Measurements from ENCODE around the gene COX7A2L.
A peak's percentile ranks its signal among the peaks of the same experiment; 100 is the strongest.
"Not testable (repeated sequence)": the region's sequence is repeated elsewhere in the genome, so short reads cannot be mapped to it uniquely, and the experiment has no call there.

The COX7A2L gene, protein sequence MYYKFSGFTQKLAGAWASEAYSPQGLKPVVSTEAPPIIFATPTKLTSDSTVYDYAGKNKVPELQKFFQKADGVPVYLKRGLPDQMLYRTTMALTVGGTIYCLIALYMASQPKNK

DNA sequence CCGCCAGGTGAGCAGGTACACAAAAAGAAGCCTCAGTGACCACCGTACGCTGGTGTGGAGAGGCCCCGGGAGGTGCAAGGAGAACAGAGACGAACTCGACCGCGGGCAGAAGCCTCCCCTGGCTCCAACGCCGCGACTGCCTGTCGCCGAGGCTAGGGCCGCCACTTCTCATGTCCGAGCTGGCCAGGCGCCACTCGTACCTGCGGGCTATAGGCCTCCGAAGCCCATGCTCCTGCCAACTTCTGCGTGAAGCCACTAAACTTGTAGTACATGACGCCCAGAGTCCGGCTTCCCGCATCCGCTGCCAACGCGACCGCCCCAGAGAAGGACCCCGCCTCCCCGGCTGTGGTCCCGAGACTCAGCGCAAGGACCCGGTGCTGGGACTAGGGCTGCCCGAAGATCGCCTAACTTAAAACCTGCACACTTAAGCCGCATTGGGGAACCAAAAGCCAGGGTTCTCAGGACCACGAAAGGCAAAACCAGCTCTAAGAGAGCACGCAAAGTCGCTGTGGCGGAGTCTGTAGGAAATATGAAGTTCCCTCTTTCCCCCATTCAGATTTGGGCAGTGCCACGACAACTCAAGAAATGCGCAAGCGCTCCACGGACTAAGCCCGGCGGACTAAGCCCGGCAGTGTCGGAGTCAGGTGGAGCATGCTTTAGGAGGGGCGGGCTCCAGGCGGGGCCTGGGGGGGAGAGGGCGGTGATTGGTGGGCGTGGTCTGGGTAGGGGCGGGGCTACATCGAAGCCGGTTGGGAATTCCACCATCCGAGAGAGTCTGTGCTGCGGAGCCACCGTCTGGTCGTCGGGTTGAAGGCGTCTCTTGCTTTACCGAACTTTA, at the start of gene COX7A2L:
Gene COX7A2L, minus strand, starts transcription at position 328 of the 838 bp plus-strand sequence. Its CDS starts 56 bp downstream, at position 272.
- peak; percentile 94 for DNase-seq (ENCODE audit: low read depth in 2 of 2)

DNA sequence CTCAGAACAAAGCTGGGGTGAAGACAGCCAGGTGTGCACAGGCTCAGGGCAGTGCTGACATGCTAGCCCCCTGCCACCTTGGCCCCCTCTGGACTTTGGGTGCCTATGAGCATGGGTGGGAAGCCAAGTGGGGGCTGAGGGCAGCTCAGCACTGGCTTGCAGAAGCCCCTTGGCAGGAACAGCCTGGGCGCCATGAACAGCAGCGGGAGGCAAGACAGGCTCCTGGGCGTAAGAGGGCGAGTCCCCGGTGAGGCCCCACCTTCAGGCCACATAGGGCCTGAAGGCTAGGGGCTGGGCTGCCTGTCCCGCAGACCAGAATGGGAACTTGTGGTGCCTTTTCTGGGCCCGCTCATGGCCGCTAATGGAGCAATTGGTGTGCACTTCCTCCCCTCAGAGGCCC, 47.0 kb upstream of the COX7A2L start:
- no peak for DNase-seq (ENCODE audit: low read depth in 2 of 2)

DNA sequence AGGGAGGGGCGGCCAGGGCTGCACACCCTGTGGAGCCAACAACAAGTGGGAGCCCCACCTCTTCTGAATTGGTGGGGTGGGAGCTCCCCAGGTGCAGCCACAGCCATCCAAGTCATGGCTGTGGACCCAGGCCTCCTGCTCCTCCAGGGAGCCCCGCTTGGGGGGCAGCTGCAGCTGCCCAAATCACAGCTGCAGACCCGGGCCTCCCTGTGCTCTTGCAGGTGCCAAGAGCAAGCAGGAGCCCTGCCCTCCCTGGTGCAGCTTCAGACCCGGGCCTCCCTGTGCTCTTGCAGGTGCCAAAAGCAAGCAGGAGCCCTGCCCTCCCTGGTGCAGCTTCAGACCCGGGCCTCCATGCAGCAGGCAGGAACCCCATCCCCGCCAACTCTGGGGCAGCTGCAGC, 46.5 kb upstream of the COX7A2L start:
- DNase-seq (ENCODE audit: low read depth in 2 of 2), result no peak

DNA sequence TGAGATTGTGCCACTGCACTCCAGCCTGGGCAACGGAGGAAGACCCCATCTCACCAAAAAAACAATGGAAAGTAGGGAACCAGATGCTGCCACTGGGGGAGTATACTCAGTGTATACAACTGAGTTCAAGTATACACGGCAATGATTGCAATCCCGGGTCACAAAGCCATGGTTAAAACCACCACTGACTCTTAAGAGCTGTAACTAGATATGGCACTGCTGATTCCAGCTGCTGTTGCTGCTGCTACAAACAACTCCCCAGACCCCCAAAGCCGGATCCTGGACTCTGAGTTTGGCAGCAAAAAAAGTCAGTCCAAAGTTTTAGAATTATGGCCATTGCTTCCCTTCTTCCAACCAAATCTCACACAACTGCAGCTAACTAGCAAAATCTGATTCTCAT, 43.7 kb upstream of the COX7A2L start:
- no peak for DNase-seq (ENCODE audit: low read depth in 2 of 2)

DNA sequence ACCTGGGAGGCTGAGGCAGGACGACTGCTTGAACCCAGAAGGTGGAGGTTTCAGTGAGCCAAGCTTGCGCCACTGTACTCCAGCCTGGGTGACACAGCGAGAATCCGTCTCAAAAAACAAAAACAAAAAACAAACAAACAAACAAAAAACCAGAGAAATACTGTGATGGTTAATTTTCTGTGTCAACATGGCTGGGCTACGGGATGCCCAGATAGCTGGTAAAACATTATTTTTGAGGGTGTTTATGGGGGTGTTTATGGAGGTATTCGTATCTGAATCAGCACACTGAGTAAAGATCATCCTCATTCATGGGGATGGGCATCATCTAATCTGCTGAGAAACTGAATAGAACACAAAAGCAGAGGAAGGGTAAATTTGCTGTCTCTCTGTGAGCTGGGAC, 40.8 kb upstream of the COX7A2L start:
- no peak for DNase-seq (ENCODE audit: low read depth in 2 of 2)

DNA sequence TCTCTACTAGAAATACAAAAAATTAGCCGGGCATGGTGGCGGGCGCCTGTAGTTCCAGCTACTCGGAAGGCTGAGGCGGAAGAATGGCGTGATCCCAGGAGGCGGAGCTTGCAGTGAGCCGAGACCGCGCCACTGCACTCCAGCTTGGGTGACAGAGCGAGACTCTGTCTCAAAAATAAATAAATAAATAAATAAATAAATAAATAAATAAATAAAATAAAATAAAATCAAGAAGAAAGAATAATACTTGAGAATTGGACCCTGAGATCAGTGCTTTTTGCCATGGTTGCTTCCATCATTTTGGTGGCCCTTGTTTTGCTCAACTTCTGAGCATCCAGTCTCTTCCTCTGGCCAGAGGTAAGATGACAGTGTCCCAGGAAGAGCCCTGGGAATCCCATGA, 37.0 kb upstream of the COX7A2L start:
- not testable (repeated sequence) for DNase-seq (ENCODE audit: low read depth in 2 of 2)

DNA sequence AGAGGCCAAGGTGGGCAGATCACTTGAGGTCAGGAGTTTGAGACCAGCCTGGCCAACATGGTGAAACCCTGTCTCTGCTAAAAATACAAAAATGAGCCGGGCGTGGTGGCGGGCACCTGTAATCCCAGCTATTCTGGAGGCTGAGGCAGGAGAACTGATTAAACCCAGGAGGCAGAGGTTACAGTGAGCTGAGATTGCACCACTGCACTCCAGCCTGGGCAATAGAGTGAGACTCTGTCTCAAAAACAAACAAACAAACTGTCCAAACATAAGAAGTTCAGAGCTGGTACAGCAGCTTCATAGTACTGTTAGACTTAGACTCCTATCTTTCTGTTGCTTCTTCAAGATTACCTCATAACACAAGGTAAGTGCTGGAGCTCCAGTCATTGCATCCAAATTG, 32.3 kb upstream of the COX7A2L start:
- not testable (repeated sequence) for DNase-seq (ENCODE audit: low read depth in 2 of 2)

DNA sequence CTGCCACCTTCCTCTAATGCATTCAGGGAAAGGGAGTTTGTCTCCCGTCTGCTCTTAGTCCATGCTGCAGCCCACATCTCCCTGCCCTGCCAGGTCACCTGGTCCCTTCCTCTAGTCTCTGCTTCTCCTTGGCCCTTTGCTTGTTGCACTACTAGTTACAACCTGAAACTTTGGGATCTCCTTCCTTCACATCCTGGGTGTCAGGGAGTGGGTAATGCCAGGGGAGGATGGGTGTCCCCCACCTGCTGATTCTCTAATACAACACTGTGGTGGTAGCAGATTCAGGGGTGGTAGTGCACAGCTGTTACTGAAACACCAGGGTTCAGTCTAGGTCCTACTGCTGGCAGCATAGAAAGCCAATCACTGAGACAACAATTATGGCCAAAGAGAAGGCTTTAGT, 31.2 kb upstream of the COX7A2L start:
- no peak for DNase-seq (ENCODE audit: low read depth in 2 of 2)

DNA sequence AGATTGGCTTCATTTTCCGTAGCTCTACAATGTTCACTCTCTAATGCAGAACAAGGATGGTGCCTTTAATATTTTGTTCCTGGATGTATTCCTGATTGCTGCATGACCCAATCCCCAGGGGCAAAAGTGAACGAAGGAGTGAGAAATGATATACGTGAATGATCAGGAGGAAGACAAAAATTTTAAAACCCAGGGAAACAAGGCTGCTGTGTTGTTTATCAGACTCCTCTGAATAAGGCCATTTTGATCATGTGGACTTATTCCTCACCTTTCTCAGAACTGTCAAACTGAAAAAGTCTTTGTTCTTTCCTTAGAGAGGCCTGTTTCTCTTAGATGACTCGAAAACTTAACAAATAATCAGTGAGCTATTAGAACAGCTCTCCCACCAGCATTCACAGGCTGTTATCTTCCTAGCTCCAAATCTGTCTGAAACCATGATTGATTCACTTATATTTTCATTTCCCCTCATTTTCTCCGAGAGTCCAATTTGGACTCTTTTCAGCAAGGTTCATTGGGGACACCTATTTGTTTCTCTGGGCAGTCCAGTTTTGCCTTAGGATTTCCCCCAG, 29.5 kb upstream of the COX7A2L start:
- no peak for DNase-seq (ENCODE audit: low read depth in 2 of 2)

DNA sequence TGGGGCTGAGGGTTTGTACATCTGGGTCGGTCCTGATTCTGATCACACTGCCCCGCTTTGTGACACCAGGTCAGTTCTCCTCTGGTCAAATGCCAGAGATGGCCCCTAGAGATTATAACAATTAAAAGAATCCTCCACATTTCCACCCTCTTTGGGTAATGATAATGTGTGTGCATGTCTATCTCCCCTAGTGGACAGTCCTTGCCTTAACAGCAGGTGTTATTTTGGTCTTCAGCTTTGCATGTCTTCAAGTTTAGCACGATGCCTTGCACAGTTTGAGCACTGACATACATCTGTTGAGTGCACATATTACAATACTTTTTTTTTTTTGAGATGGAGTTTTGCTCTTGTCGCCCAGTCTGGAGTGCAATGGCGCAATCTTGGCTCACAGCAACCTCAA, 25.7 kb upstream of the COX7A2L start:
- DNase-seq (ENCODE audit: low read depth in 2 of 2), result no peak

DNA sequence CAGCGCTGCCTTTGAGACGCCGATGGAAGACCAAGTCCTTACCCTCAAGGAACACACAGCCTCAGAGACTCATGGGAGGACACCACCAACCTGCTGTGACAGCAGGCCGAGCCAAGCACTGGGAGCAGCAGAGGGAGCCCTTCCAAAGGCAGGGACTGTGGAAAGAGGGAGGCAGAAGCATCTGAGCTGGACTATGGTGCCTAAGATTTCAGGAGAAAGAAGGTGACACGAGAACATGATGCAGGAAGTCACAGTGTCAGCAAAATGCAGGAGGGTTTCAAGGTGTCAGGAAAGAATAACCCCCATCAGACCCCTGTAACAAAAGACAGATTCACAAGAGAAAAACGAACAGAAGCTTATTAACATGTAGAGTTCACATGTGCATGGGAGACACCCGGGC, 24.2 kb upstream of the COX7A2L start:
- DNase-seq (ENCODE audit: low read depth in 2 of 2), result no peak

DNA sequence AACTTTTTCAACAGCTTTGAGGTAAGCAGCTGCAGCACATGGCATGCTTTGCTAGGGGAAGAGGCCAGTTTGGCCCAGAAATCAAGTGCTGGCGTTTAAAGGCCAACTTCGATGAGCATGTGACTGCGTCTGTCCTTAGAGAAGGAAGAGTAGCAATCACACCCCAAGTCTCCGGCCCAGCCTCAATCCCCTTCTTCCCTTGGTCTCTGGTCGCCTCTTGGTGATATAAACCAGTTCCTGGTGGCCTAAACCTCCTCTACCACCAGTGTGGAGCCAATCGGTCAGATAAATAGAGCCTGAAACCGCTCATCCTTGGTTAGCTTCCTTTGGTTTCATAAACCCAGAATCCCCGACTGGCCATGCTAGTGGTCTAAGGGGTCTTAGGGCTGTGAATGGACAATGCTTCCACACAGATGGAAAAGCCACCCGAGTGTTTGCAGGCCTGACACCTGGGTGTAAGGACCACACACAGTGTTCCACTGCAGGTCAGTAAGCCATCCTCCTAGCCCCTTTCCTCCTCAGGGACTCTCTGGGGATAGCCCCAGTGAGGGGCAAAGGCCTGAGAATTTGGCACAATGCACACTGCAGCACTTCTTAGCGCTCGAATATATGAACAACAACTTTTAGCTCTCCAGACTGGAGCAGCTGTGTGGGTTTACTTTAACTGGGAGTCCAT, 23.0 kb upstream of the COX7A2L start:
- DNase-seq (ENCODE audit: low read depth in 2 of 2), result no peak

DNA sequence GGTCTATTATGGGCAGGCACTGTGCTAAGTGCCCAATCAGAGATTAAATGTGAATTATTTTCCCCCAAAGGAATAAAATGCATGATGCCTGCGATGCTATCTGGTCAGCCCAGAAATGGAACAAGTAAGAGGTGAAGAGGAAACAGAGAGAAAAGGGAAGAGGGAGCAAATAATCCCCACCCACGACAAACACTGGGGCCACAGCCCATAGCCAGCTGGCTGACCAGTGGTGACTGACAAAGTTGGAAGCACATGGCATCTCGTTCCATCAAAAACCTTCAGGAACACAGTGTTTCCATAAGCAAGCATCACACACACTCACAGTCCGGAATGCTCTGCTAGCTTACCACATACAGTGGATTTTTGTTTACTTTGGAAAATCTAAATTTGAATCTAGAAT, 21.1 kb upstream of the COX7A2L start:
- no peak for DNase-seq (ENCODE audit: low read depth in 2 of 2)

DNA sequence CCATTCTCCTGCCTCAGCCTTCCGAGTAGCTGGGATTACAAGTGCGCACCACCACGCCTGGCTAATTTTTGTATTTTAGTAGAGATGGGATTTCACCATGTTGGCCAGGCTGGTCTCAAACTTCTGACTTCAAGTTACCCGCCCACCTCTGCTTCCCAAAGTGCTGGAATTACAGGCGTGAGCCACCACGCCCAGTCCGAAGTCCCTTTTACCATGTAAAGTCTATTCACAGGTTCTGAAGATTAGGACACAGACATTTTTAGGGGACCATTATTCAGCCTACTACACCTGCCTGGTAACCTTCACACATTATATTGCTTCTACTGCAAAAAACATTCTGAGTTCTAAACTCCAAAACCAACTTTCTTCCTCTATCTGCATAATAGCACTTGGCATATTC, 19.0 kb upstream of the COX7A2L start:
- not testable (repeated sequence) for DNase-seq (ENCODE audit: low read depth in 2 of 2)

DNA sequence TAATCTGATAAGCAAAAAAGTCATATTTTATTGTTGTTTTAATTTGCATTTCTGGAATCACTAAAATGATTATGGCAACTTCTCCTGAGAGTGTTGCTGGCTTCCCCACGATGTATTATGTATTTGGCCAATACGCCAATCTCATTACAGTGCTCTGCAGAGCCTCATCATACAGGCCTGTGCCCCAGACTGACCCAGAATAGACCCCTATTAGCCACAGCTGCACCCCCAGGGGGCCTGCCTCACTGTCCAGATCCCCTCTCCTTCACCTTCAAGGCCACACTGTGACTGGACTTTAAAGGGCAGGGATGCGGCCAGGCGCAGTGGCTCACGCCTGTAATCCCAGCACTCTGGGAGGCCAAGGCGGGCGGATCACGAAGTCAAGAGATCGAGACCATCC, 17.4 kb upstream of the COX7A2L start:
- DNase-seq (ENCODE audit: low read depth in 2 of 2), result no peak

DNA sequence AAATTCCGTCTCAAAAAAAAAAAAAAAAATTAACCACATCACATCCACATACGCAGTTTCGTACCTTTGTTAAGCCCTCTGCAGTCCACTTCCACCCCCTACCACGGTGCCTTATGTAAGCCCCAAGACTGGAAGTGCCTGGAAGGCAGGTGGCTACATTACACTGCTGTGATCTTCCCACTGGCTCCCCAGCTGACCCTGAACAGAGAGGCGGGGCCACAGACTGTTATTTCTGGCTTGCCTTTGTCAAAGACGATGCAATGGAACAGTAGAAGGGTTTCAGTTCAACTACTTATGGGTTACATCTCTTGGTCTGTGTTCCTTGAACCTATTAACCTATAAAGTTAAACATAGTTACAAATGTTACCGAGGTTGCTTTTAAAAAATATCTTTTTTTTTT, 15.7 kb upstream of the COX7A2L start:
- no peak for DNase-seq (ENCODE audit: low read depth in 2 of 2)

DNA sequence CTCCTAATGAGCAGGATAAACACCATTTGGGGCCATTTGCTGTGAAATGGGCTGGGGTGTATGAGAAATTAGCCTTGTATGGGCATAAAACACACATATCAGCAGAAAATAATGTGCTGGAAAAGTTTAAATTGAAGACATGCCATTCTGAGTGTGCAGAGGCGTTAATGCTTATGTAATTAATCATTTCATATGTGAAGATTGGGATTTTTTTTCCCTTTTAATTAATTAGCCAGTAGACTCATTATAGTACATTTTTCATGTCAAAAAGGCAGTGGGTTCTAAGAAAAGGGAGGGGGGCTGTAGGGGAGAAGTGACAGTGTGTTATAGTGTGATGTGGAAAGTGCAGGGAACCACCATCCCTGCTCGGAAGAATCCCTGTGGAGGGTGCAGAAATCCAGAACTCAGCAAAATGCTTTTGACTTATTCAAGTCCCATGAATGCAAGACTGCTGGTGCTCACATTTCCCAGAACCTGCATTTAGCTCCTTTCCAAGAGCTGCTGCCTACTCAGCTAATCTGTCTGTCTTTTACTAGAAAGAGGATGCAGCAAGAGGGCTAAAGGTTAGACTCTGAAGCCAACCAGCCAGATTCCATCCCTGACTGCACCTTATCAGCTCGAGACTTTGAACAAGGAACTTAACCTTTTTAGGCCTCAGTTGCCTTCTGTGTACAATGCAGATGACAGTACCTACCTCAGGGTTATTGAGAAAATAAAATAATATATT, 11.6 kb upstream of the COX7A2L start:
- no peak for DNase-seq (ENCODE audit: low read depth in 2 of 2)

DNA sequence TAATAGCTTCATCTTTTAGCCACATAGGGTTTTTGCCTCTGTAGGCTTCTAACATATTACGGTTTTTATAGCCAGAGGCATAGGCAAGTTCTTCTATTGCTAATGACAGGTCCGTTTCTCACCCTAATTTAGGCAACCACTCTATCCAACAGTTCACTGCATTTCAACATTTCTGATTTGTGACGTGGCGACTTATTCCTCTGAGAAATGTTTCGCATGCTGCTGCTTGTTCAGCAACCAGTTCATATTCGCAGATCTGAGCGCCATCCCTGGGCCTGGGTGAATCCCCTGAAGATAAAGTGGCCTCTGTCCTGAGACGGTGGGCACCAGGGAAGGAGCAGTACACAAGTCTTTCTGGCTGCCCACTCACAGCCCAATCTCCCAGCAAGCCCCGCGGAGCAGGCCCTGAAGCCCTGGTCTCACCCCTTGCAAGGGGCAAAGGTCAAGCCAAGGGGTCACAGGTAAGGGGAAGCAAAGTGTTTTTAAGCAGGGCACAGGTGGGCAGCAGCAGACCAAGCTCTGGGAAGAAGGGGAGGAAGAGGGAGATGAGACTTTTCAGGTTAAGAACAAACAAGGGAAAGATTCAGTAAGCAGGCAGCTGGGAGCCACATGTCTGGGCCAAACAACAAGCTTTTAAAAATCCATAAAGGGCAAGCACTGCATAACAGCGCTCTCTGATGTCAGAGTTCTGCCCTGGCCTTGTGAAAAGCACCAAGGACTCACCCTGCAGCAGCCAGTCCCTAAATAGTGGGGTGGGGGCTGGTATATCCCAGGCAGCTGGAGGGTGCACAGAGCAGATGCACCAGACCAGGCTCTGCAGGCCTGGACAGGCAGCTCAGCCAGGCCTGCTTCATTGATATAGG, 10.8 kb upstream of the COX7A2L start:
- DNase-seq (ENCODE audit: low read depth in 2 of 2), result no peak

DNA sequence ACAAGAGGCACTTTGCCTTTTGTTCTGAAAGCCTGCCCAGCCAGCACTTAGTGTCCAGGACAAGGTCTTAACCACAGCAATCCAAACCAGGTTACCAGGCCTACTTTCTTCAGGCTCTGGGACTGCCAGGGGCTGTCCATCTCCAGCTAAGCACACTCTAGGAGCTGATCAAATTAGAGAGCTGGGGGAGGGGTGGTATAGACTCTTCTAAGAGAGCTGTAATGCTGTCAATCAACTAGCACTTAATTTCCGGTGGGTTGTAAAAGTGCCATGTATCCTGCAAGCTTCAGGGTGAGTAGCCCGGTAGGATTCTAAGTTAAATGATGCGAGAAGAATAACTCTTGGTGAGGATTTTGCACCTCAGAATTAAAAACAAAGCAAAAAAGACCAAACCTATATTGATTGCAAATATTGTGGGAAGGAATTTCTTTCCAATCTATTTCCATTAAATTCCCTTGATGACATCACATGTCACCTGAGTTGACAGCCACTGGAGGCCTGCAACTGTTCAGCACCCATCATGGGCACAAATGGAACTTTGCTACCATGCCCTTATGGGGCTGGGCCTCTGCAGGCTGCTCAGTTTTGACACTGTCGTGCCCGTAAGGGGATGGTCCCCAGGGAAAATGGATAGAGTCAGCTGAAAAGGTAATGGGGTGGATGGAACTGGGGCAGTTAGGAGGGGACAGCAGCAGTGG, 8.7 kb upstream of the COX7A2L start:
- no peak for DNase-seq (ENCODE audit: low read depth in 2 of 2)

DNA sequence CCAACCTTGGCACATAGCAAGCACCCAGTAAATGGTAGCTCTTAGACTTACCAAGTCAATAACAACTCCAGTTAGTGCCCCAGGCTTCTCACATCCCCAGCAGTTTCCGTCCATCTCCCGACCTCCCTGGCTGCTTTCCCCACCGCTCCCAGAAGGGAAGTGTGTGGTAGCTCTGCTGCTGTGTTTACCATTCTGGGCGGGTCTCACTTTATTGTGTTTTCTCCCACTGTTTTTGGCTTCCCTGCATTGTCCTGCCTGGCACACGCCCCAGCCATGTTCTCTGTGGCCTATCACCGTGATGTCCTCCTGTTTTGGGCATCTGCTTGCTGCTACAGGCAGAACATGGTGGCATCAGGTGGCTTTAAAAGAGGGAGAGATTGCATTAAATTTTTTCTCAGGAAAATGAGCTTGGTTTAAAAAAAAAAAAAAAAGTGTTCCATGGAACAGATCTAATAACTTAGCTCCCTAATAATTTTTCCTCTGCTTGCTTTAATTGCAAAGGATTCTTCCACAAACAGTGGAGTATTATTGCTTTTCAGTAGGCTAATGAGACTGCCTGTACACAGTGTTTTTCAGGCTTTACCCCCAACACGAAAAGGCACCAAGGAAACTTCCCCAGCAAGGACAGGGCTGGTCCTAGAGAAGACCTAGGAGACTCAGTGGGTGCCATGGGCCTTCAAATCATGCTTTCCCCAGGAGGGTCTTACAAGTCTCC, 8.0 kb upstream of the COX7A2L start:
- no peak for DNase-seq (ENCODE audit: low read depth in 2 of 2)
